ENCODE results near the gene MID1IP1.

The MID1IP1 gene

GRCh38 chrX:38800981-38801845, at the start of gene MID1IP1:
MID1IP1 (plus strand) TSS chrX:38801459; CDS start chrX:38804947, 3,488 bp downstream.
- peak; percentile 90 for DNase-seq (ENCODE audit: low read depth)

GRCh38 chrX:38754102-38754790, 47.0 kb upstream of the MID1IP1 start:
- peak; percentile 59 for DNase-seq (ENCODE audit: low read depth)

- no peak for DNase-seq (ENCODE audit: low read depth)
These were observed 46.2 kb upstream of the MID1IP1 start for GRCh38 chrX:38754818-38755718.

- no peak for DNase-seq (ENCODE audit: low read depth)
These were observed 40.4 kb upstream of the MID1IP1 start for GRCh38 chrX:38760883-38761282.

- DNase-seq (ENCODE audit: low read depth) = peak; percentile 17
These were observed 33.2 kb upstream of the MID1IP1 start for GRCh38 chrX:38768079-38768478.

- DNase-seq (ENCODE audit: low read depth) = no peak
These were observed 31.1 kb upstream of the MID1IP1 start for GRCh38 chrX:38770152-38770551.

- no peak for DNase-seq (ENCODE audit: low read depth)
These were observed 27.0 kb upstream of the MID1IP1 start for GRCh38 chrX:38774249-38774648.

GRCh38 chrX:38796946-38797345, 4.3 kb upstream of the MID1IP1 start:
- peak; percentile 44 for DNase-seq (ENCODE audit: low read depth)

GRCh38 chrX:38798956-38799355, 2.3 kb upstream of the MID1IP1 start:
- DNase-seq (ENCODE audit: low read depth) = peak; percentile 65

- DNase-seq (ENCODE audit: low read depth) = no peak
These were observed 1.2 kb upstream of the MID1IP1 start for GRCh38 chrX:38799995-38800580.

- peak; percentile 10 for DNase-seq (ENCODE audit: low read depth)
These were observed 2.0 kb downstream of the MID1IP1 start for GRCh38 chrX:38803243-38803587.

GRCh38 chrX:38803588-38804431, 2.6 kb downstream of the MID1IP1 start:
- peak; percentile 54 for DNase-seq (ENCODE audit: low read depth)

- DNase-seq (ENCODE audit: low read depth) = no peak
These were observed 3.1 kb downstream of the MID1IP1 start for GRCh38 chrX:38804432-38804681.

GRCh38 chrX:38804682-38805431, 3.6 kb downstream of the MID1IP1 start:
- peak; percentile 36 for DNase-seq (ENCODE audit: low read depth)

GRCh38 chrX:38805432-38806389, 4.5 kb downstream of the MID1IP1 start:
- peak; percentile 80 for DNase-seq (ENCODE audit: low read depth)

- DNase-seq (ENCODE audit: low read depth) = no peak
These were observed 5.8 kb downstream of the MID1IP1 start for GRCh38 chrX:38806875-38807621.

GRCh38 chrX:38807873-38808272, 6.6 kb downstream of the MID1IP1 start:
- DNase-seq (ENCODE audit: low read depth) = peak; percentile 6

GRCh38 chrX:38811515-38812243, 10.4 kb downstream of the MID1IP1 start:
- DNase-seq (ENCODE audit: low read depth) = peak; percentile 50

Measured in iris pigment epithelial cell (primary cell).